ENCODE results near the gene PRDM5. TPM values are rescaled to one million over a fixed set of nuclear protein-coding genes. Genes with fewer than 3 reads are reported as not detected.

The PRDM5 gene
- total and polyA plus RNA-seq, 5 donors from 2014 or later, result 0.07 to 0.67 (median 0.11) TPM; not detected in 2

DNA sequence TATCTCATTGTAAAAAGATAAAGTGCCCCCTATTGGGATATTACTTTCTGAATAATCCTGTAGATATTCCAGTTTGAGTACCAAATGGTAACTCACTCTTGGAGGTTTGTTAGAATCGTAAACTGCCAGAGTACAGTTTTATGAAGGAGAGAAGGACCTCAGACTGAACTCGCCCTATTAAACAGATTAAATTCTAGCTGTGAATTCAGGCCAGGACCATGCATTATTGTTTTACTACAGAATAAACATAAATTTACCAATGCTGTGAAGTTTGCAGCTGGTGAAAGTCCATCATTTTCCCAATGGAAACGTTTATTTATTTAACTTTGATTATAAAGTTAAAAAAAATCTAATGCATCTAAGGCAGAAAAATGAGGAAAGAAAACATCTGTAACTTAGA lies 20.2 kb upstream of the PRDM5 start:
- H3K36me3 Mint-ChIP-seq, result no peaks in the 10 kb centered on the region

DNA sequence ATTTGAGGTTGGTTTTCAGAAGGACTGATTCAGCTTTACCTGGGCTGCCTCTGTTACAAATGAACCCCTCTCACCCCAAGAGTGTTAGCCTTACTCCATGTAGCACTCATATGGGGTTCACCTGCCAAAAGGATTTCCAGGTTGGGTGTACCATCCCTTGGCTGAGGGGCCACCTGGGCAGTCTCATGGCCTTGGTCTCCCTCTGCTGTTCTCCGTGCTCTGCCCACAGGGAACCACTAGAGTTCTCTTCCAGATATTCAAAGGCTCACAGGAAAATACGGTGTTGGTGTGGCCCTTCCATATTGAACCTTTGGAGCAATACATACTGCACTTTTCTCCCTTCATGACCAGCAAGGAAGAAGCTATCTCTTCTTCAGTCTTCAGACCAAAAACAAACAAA lies 18.0 kb upstream of the PRDM5 start:
- H3K36me3 ChIP-seq (ENCODE audit: control insufficient read depth, insufficient read depth, low read length), result no peaks in the 10 kb centered on the region
- Mint-ChIP-seq H3K9me3 (peaks cover 3 to 13% (median 6%) of the 10 kb centered on the region in 7 donors), H3K27ac (no peak overlapping the region), H3K4me1 (no peaks in the 10 kb centered on the region), H3K36me3 (no peaks in the 10 kb centered on the region), H3K27me3 (peaks cover 7% of the 10 kb centered on the region), H3K4me3 (no peak overlapping the region)
- H3K27ac ChIP-seq (ENCODE audit: insufficient read depth, low read length, poor library complexity, severe bottlenecking), result no peak overlapping the region
- no peak for DNase-seq
- H3K9me3 ChIP-seq (ENCODE audit: control insufficient read depth in 2 of 2, low read length in 2 of 2), result peaks cover 0 to 4% of the 10 kb centered on the region in 2 experiments
- no peaks in the 10 kb centered on the region for H3K4me1 ChIP-seq (ENCODE audit: control insufficient read depth, insufficient read depth, low read length, poor library complexity, severe bottlenecking)
- no peak for ATAC-seq (ENCODE audit: low read depth in 2 of 2)
- no peak overlapping the region for H3K4me3 ChIP-seq (ENCODE audit: low read depth, low read length)
- H3K27me3 ChIP-seq (ENCODE audit: control insufficient read depth, insufficient read depth, low read length), result peaks cover 6% of the 10 kb centered on the region

More for the DNA sequence above, 20.2 kb upstream of the PRDM5 start:
- Mint-ChIP-seq H3K4me1 (no peaks in the 10 kb centered on the region), H3K27me3 (no peaks in the 10 kb centered on the region), H3K9me3 (peaks cover 4 to 18% (median 10%) of the 10 kb centered on the region in 7 donors), H3K27ac (no peak overlapping the region), H3K4me3 (no peak overlapping the region)
- DNase-seq, result no peak
- no peak overlapping the region for H3K4me3 ChIP-seq (ENCODE audit: low read depth, low read length)
- H3K9me3 ChIP-seq (ENCODE audit: control insufficient read depth in 2 of 2, low read length in 2 of 2), result no peaks in the 10 kb centered on the region
- H3K4me1 ChIP-seq (ENCODE audit: control insufficient read depth, insufficient read depth, low read length, poor library complexity, severe bottlenecking), result no peaks in the 10 kb centered on the region
- ATAC-seq (ENCODE audit: low read depth in 2 of 2), result no peak
- H3K27me3 ChIP-seq (ENCODE audit: control insufficient read depth, insufficient read depth, low read length), result no peaks in the 10 kb centered on the region
- no peaks in the 10 kb centered on the region for H3K36me3 ChIP-seq (ENCODE audit: control insufficient read depth, insufficient read depth, low read length)
- H3K27ac ChIP-seq (ENCODE audit: insufficient read depth, low read length, poor library complexity, severe bottlenecking), result no peak overlapping the region

DNA sequence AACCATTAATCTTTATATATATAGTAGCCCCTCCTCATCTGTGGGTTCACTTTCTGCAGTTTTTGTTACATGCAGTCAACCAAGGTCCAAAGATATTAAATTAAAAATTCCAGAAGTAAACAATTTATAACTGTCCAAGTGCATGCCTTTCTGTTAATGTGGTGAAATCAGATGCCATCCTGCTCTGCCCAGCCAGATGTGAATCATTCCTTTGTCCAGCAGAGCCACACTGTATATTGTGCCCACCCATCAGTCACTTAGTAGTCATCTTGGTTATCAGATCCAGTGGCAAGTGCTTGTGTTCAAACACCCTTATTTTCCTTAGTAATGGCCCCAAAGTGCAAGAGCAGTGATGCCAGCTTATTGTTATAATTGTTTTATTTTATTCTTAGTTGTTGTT lies 17.2 kb upstream of the PRDM5 start:
- Mint-ChIP-seq H3K27me3 (peaks cover 7% of the 10 kb centered on the region), H3K27ac (no peak overlapping the region), H3K36me3 (no peaks in the 10 kb centered on the region), H3K4me3 (no peak overlapping the region), H3K9me3 (peaks cover 0 to 7% (median 3%) of the 10 kb centered on the region in 7 donors), H3K4me1 (no peaks in the 10 kb centered on the region)
- no peaks in the 10 kb centered on the region for H3K36me3 ChIP-seq (ENCODE audit: control insufficient read depth, insufficient read depth, low read length)
- ATAC-seq (ENCODE audit: low read depth in 2 of 2) (no peak), DNase-seq (no peak)
- H3K4me1 ChIP-seq (ENCODE audit: control insufficient read depth, insufficient read depth, low read length, poor library complexity, severe bottlenecking), result no peaks in the 10 kb centered on the region
- H3K4me3 ChIP-seq (ENCODE audit: low read depth, low read length), result no peak overlapping the region
- H3K27me3 ChIP-seq (ENCODE audit: control insufficient read depth, insufficient read depth, low read length), result peaks cover 6% of the 10 kb centered on the region
- H3K9me3 ChIP-seq (ENCODE audit: control insufficient read depth in 2 of 2, low read length in 2 of 2), result peaks cover 0 to 4% of the 10 kb centered on the region in 2 experiments
- H3K27ac ChIP-seq (ENCODE audit: insufficient read depth, low read length, poor library complexity, severe bottlenecking), result no peak overlapping the region

DNA sequence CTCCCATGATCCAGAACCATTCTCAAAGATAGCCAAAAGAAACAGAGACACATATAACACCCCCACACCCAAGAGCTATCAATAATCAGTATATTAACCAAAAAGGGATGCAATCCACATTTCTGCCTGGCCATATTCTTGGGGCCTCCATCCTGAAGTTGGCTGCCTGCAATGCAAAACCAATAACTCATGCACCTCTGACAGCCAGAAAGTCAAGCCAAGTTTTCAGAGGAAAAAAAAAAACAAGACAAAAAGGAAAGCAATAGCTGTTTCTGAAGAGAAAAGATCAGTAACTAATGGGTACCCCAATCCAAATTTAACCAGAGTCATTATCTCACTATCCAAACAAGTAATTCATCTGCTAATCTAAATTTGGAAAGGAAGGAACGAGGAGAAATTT lies 7.3 kb upstream of the PRDM5 start:
- Mint-ChIP-seq H3K27ac (no peak overlapping the region), H3K4me1 (no peaks in the 10 kb centered on the region), H3K9me3 (peaks cover 0 to 3% (median 0%) of the 10 kb centered on the region in 7 donors), H3K27me3 (peaks cover 42% of the 10 kb centered on the region), H3K4me3 (no peak overlapping the region), H3K36me3 (no peaks in the 10 kb centered on the region)
- H3K4me3 ChIP-seq (ENCODE audit: low read depth, low read length), result no peak overlapping the region
- H3K4me1 ChIP-seq (ENCODE audit: control insufficient read depth, insufficient read depth, low read length, poor library complexity, severe bottlenecking), result no peaks in the 10 kb centered on the region
- H3K27ac ChIP-seq (ENCODE audit: insufficient read depth, low read length, poor library complexity, severe bottlenecking), result no peak overlapping the region
- peaks cover 16% of the 10 kb centered on the region for H3K27me3 ChIP-seq (ENCODE audit: control insufficient read depth, insufficient read depth, low read length)
- ATAC-seq (ENCODE audit: low read depth in 2 of 2) (no peak), DNase-seq (no peak)
- H3K36me3 ChIP-seq (ENCODE audit: control insufficient read depth, insufficient read depth, low read length), result no peaks in the 10 kb centered on the region
- H3K9me3 ChIP-seq (ENCODE audit: control insufficient read depth in 2 of 2, low read length in 2 of 2), result no peaks in the 10 kb centered on the region

DNA sequence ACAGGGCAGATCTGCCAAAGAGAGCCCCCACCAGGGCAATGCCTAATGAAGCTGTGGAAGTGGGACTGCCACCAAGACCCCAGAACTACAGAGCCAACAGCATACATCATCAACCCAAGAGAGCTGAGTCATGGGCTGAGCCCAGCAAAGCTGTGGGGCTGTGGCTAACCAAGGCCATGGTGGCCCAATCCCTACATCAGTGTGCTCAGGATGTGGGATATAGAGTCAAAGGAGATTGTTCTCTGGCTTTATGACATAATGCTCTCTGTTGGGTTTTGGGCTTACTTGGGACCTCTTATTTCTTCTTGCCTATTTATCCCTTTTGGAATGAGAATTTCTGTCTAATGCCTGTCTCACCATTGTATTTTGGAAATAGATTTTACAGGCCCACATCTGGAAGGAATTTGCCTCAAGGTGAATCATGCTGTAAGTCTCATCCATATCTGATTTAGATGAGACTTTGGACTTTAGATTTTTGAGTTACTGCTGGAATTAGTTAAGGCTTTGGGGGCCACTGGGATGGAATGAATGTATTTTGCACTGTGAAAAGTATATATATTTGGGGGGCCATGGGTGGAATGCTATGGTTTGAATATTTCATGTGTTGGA lies 5.4 kb upstream of the PRDM5 start:
- ATAC-seq (ENCODE audit: low read depth in 2 of 2) (no peak), DNase-seq (no peak)
- no peak overlapping the region for H3K4me3 Mint-ChIP-seq

DNA sequence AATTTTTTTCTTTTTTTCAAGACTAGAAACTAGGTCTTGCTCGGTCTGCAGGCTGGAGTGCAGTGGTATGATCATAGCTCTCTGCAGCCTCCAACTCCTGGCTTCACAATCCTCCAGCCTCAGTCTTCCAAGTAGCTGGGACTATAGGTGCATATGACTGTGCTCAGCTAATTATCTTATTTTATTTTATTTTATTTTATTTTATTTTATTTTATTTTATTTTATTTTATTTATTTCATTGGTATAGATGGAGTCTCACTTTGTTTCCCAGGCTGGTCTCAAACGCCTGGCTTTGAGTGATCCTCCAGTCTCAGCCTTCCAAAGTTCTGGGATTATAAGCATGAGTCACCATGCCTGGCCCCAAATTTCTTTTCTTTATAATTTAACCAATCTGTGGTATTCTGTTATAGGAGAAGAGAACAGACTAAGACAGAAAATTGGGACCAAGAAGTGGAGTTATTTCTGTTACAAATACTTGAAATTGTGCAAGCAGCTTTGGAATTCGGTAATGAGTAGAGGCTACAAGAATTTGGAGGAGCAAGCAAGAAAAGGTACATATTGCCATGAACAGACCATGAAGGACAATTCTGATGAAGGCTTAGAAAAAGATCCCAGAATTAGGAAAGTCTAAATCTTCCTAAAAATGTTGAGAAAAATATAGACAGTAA lies 4.0 kb upstream of the PRDM5 start:
- Histone ChIP-seq H3K9me3 (ENCODE audit: control insufficient read depth in 2 of 2, low read length in 2 of 2) (no peaks in the 10 kb centered on the region), H3K4me1 (ENCODE audit: control insufficient read depth, insufficient read depth, low read length, poor library complexity, severe bottlenecking) (peaks cover 6% of the 10 kb centered on the region), H3K27me3 (ENCODE audit: control insufficient read depth, insufficient read depth, low read length) (peaks cover 33% of the 10 kb centered on the region), H3K27ac (ENCODE audit: insufficient read depth, low read length, poor library complexity, severe bottlenecking) (no peak overlapping the region), H3K36me3 (ENCODE audit: control insufficient read depth, insufficient read depth, low read length) (no peaks in the 10 kb centered on the region), H3K4me3 (ENCODE audit: low read depth, low read length) (no peak overlapping the region)
- Mint-ChIP-seq H3K36me3 (peaks cover 4% of the 10 kb centered on the region), H3K27ac (no peak overlapping the region), H3K9me3 (peaks cover 0 to 5% (median 0%) of the 10 kb centered on the region in 7 donors), H3K4me3 (no peak overlapping the region), H3K4me1 (peaks cover 0 to 11% (median 5%) of the 10 kb centered on the region in 4 donors), H3K27me3 (peaks cover 56% of the 10 kb centered on the region)
- ATAC-seq (ENCODE audit: low read depth in 2 of 2), result no peak
- DNase-seq, result no peak

More for the DNA sequence above, 5.4 kb upstream of the PRDM5 start:
- H3K36me3 Mint-ChIP-seq, result no peaks in the 10 kb centered on the region
- peaks cover 0 to 3% (median 0%) of the 10 kb centered on the region in 7 donors for H3K9me3 Mint-ChIP-seq
- no peak overlapping the region for H3K27ac ChIP-seq (ENCODE audit: insufficient read depth, low read length, poor library complexity, severe bottlenecking)
- no peaks in the 10 kb centered on the region for H3K36me3 ChIP-seq (ENCODE audit: control insufficient read depth, insufficient read depth, low read length)
- no peak overlapping the region for H3K27ac Mint-ChIP-seq
- peaks cover under 1% of the 10 kb centered on the region for H3K4me1 ChIP-seq (ENCODE audit: control insufficient read depth, insufficient read depth, low read length, poor library complexity, severe bottlenecking)
- H3K27me3 ChIP-seq (ENCODE audit: control insufficient read depth, insufficient read depth, low read length), result peaks cover 31% of the 10 kb centered on the region
- H3K4me3 ChIP-seq (ENCODE audit: low read depth, low read length), result no peak overlapping the region
- H3K4me1 Mint-ChIP-seq, result peaks cover 0 to 5% (median 0%) of the 10 kb centered on the region in 4 donors
- peaks cover 52% of the 10 kb centered on the region for H3K27me3 Mint-ChIP-seq
- no peaks in the 10 kb centered on the region for H3K9me3 ChIP-seq (ENCODE audit: control insufficient read depth in 2 of 2, low read length in 2 of 2)

DNA sequence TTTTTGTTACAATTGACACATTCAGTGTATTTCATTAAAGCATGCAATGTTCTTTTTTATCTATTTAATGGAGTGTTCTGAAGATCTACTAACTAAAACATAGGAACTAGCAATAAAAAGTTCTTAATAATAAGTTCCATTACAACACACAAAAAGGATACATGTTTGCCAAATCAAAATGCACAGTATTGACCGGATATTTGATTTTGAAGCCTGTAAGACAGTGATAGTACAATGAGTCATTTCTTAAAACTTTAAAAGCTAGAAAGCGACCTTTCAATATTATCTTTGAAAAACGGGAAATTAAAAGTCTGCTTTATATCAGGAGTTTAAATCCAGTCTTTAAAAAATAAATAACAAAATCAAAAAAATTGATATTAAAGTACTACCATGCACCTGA lies 2.4 kb upstream of the PRDM5 start:
- H3K27ac Mint-ChIP-seq, result no peak overlapping the region
- peaks cover 0 to 5% (median 0%) of the 10 kb centered on the region in 7 donors for H3K9me3 Mint-ChIP-seq
- no peak overlapping the region for H3K4me3 Mint-ChIP-seq
- peaks cover 0 to 12% (median 5%) of the 10 kb centered on the region in 4 donors for H3K4me1 Mint-ChIP-seq
- Histone ChIP-seq H3K27ac (ENCODE audit: insufficient read depth, low read length, poor library complexity, severe bottlenecking) (no peak overlapping the region), H3K9me3 (ENCODE audit: control insufficient read depth in 2 of 2, low read length in 2 of 2) (no peaks in the 10 kb centered on the region), H3K36me3 (ENCODE audit: control insufficient read depth, insufficient read depth, low read length) (no peaks in the 10 kb centered on the region), H3K27me3 (ENCODE audit: control insufficient read depth, insufficient read depth, low read length) (peaks cover 41% of the 10 kb centered on the region), H3K4me1 (ENCODE audit: control insufficient read depth, insufficient read depth, low read length, poor library complexity, severe bottlenecking) (peaks cover 6% of the 10 kb centered on the region), H3K4me3 (ENCODE audit: low read depth, low read length) (no peak overlapping the region)
- DNase-seq (no peak), ATAC-seq (ENCODE audit: low read depth in 2 of 2) (no peak)
- H3K36me3 Mint-ChIP-seq, result peaks cover 7% of the 10 kb centered on the region
- peaks cover 65% of the 10 kb centered on the region for H3K27me3 Mint-ChIP-seq

DNA sequence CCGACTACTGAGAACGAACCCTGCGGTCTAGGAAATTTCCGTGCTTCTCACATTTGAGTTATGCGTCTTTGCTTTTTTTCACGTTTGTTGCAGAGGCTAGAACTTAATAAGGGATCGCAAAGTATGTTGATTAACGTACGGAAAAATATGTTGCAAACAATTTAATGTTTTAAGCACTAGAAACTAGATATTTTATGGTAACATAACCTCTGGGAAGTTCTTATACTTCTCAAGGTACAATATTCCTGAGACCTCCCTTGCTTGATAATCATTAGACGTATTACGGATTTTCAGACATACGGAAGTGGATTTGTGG lies 639 bp upstream of the PRDM5 start:
- H3K27ac Mint-ChIP-seq, result no peak overlapping the region
- Histone ChIP-seq H3K27me3 (ENCODE audit: control insufficient read depth, insufficient read depth, low read length) (peaks cover 44% of the 10 kb centered on the region), H3K36me3 (ENCODE audit: control insufficient read depth, insufficient read depth, low read length) (no peaks in the 10 kb centered on the region), H3K4me3 (ENCODE audit: low read depth, low read length) (no peak overlapping the region), H3K4me1 (ENCODE audit: control insufficient read depth, insufficient read depth, low read length, poor library complexity, severe bottlenecking) (peaks cover 6% of the 10 kb centered on the region), H3K27ac (ENCODE audit: insufficient read depth, low read length, poor library complexity, severe bottlenecking) (no peak overlapping the region), H3K9me3 (ENCODE audit: control insufficient read depth in 2 of 2, low read length in 2 of 2) (no peaks in the 10 kb centered on the region)
- peaks cover 73% of the 10 kb centered on the region for H3K27me3 Mint-ChIP-seq
- H3K4me1 Mint-ChIP-seq, result peaks cover 0 to 12% (median 5%) of the 10 kb centered on the region in 4 donors
- ATAC-seq (ENCODE audit: low read depth in 2 of 2), result no peak
- peaks cover 7% of the 10 kb centered on the region for H3K36me3 Mint-ChIP-seq
- peak overlapping the region; percentile 58 to 81 (median 68) for H3K4me3 Mint-ChIP-seq
- peaks cover 0 to 4% (median 0%) of the 10 kb centered on the region in 7 donors for H3K9me3 Mint-ChIP-seq
- no peak for DNase-seq

All from CD4-positive, CD25-positive, alpha-beta regulatory T cell (primary cell).